Transverse colon (tissue), 4 donors: ENCODE data around the gene TMEM266. TPM values are rescaled to one million over a fixed set of nuclear protein-coding genes. Genes with fewer than 3 reads are reported as not detected.

Experiments used
- DNase-seq: peaks from one replicate; pipeline ENCODE4 v3.0.0-alpha.2; 2019
- H3K27ac ChIP-seq, 4 donors: fragments of 200-600 bp; sonication (generic); 2 replicates each; pipeline ENCODE4 v1.5.1; 2016 to 2018; ENCODE audit warnings: inconsistent platforms in 4 of 4
- H3K27me3 ChIP-seq: fragments of 200-600 bp; sonication (generic); 2 replicates; pipeline ENCODE4 v1.5.1; 2017; ENCODE audit warnings: inconsistent platforms
- H3K36me3 ChIP-seq, 4 donors: fragments of 200-600 bp; sonication (generic); 2 replicates each; pipeline ENCODE4 v1.5.1; 2017 to 2019; ENCODE audit warnings: inconsistent platforms in 4 of 4
- H3K4me1 ChIP-seq, 4 donors: fragments of 200-600 bp; sonication (generic); 2 replicates each; pipeline ENCODE4 v1.5.1; 2017 to 2020; ENCODE audit warnings: inconsistent platforms in 4 of 4
- H3K4me3 ChIP-seq, 4 donors: fragments of 200-600 bp; sonication (generic); 1 replicate in 1 of 4; 2 replicates in 3 of 4; pipeline versions ENCODE4 v1.5.1 to v1.6.1; 2017 to 2019; ENCODE audit warnings: inconsistent platforms in 4 of 4
- H3K9me3 ChIP-seq, 2 donors: fragments of 200-600 bp; sonication (generic); 2 replicates each; pipeline ENCODE4 v1.5.1; 2017 to 2019; ENCODE audit warnings: inconsistent platforms in 2 of 2
- CTCF ChIP-seq, 5 experiments: fragments of 200-600 bp in 3 of 5; fragments of 450-650 bp in 2 of 5; sonication (generic) in 3 of 5; IDR thresholded peaks; 1 replicate in 2 of 5; 2 replicates in 3 of 5; pipeline ENCODE4 v1.5.1; 2016 to 2017; ENCODE audit warnings: antibody characterized with exemption in 5 of 5, inconsistent platforms in 3 of 5, mild to moderate bottlenecking in 2 of 5, moderate library complexity in 1 of 5
- EP300 ChIP-seq: sonication (generic); formaldehyde crosslinking; IDR thresholded peaks from one replicate; pipeline ENCODE4 v1.6.1; 2017; ENCODE audit warnings: antibody characterized with exemption, low read depth
- POLR2A ChIP-seq: fragments of 450-650 bp; IDR thresholded peaks from one replicate; pipeline ENCODE4 v1.6.1; 2016; ENCODE audit warnings: antibody characterized with exemption, mild to moderate bottlenecking, moderate library complexity
- POLR2AphosphoS5 ChIP-seq, 3 donors: sonication (generic); formaldehyde crosslinking; IDR thresholded peaks; one replicate each; pipeline ENCODE4 v1.6.1; 2016; ENCODE audit warnings: antibody characterized with exemption in 3 of 3
- WGBS, 2 donors: methylation state at CpG; one replicate each; pipeline ENCODE4 v1.1.5; 2018; ENCODE audit warnings: low coverage in 1 of 2; 5-methylcytosine and 5-hydroxymethylcytosine counted together
- in situ Hi-C, 4 donors: fragments of 200-750 bp; cut with MboI; loops; one replicate each; pipeline versions ENCODE4 v1.15.0 to v1.15.1; 2017; ENCODE audit warnings: low sequenced_read_pairs in 3 of 4, low pct_ligation_motif_present in 1 of 4, low pct_unique_long_range_greater_than_20kb in 1 of 4
- intact Hi-C: fragments of 100-400 bp; cut with DNase I; formaldehyde crosslinking; loops from one replicate; pipeline ENCODE4 v1.15.1; 2023; ENCODE audit warnings: low total_unique reads
- total RNA-seq, 4 donors: library from RNA; depleted of rRNA; stranded (reverse); fragments of >200 nt; gene quantifications; one replicate each; pipeline ENCODE4 v1.1.0, GENCODE V29; 2016

The TMEM266 gene
- total RNA-seq, 4 donors from 2014 or later: 0.41 TPM; not detected in 3

GRCh38 chr15:76221085-76221767 is 161.4 kb downstream of the TMEM266 start:
- 72 to 89% methylated on average over 1 of the region's 1 CpG for WGBS, 2 donors
- peaks cover 0 to 17% (median 6%) of the 10 kb centered on the region in 4 donors for H3K36me3 ChIP-seq

GRCh38 chr15:76222159-76222558 is 162.4 kb downstream of the TMEM266 start:
- WGBS, 2 donors: 87 to 93% methylated on average over 4 of the region's 4 CpGs
- intact Hi-C loops: no loop called here
- Histone ChIP-seq H3K4me1 (peaks cover 0 to 24% (median 4%) of the 10 kb centered on the region in 4 donors), H3K36me3 (peaks cover 0 to 17% (median 6%) of the 10 kb centered on the region in 4 donors), H3K4me3 (no peak overlapping the region), H3K9me3 (no peaks in the 10 kb centered on the region), H3K27ac (no peak overlapping the region), H3K27me3 (no peaks in the 10 kb centered on the region)
- in situ Hi-C loops: no loop called here
- DNase-seq: no peak
- TF ChIP-seq EP300: no peak
- no peak for TF ChIP-seq POLR2A
- TF ChIP-seq CTCF (IDR thresholded peaks at IDR 0.05): no peak
- TF ChIP-seq POLR2AphosphoS5 (IDR thresholded peaks at IDR 0.05): no peak

More at GRCh38 chr15:76221085-76221767, 161.4 kb downstream of the TMEM266 start:
- intact Hi-C loops (no loop called here), in situ Hi-C loops (no loop called here)
- DNase-seq: no peak
- no peak overlapping the region for H3K4me3 ChIP-seq
- H3K4me1 ChIP-seq: peaks cover 0 to 27% (median 4%) of the 10 kb centered on the region in 4 donors
- no peaks in the 10 kb centered on the region for H3K9me3 ChIP-seq
- no peak for TF ChIP-seq POLR2AphosphoS5 (IDR thresholded peaks at IDR 0.05)
- TF ChIP-seq EP300: no peak
- no peaks in the 10 kb centered on the region for H3K27me3 ChIP-seq
- no peak overlapping the region for H3K27ac ChIP-seq

GRCh38 chr15:76223521-76223920 is 163.7 kb downstream of the TMEM266 start:
- intact Hi-C loops (no loop called here), in situ Hi-C loops (no loop called here)
- no peaks in the 10 kb centered on the region for H3K9me3 ChIP-seq
- H3K4me3 ChIP-seq: no peak overlapping the region
- no peaks in the 10 kb centered on the region for H3K27me3 ChIP-seq
- DNase-seq: no peak
- peaks cover 0 to 17% (median 7%) of the 10 kb centered on the region in 4 donors for H3K36me3 ChIP-seq
- peaks cover 0 to 14% (median 0%) of the 10 kb centered on the region in 4 donors for H3K4me1 ChIP-seq
- TF ChIP-seq POLR2A: no peak
- no peak for TF ChIP-seq EP300
- TF ChIP-seq CTCF (IDR thresholded peaks at IDR 0.05): no peak
- no peak for TF ChIP-seq POLR2AphosphoS5 (IDR thresholded peaks at IDR 0.05)
- no peak overlapping the region for H3K27ac ChIP-seq
- 86 to 87% methylated on average over 2 of the region's 2 CpGs for WGBS, 2 donors

GRCh38 chr15:76229266-76229665 is 169.5 kb downstream of the TMEM266 start:
- in situ Hi-C loops: no loop called here
- DNase-seq: no peak
- Histone ChIP-seq H3K27ac (no peak overlapping the region), H3K9me3 (no peaks in the 10 kb centered on the region), H3K4me1 (no peaks in the 10 kb centered on the region), H3K27me3 (no peaks in the 10 kb centered on the region), H3K4me3 (no peak overlapping the region), H3K36me3 (peaks cover 0 to 21% (median 9%) of the 10 kb centered on the region in 4 donors)
- 96 to 100% methylated on average over 1 of the region's 1 CpG for WGBS, 2 donors
- no peak for TF ChIP-seq CTCF (IDR thresholded peaks at IDR 0.05)
- no peak for TF ChIP-seq POLR2AphosphoS5 (IDR thresholded peaks at IDR 0.05)
- no peak for TF ChIP-seq EP300
- TF ChIP-seq POLR2A: no peak
- intact Hi-C loops: no loop called here

- no peak for TF ChIP-seq EP300
- TF ChIP-seq POLR2A: no peak
- TF ChIP-seq CTCF (IDR thresholded peaks at IDR 0.05): no peak
- TF ChIP-seq POLR2AphosphoS5 (IDR thresholded peaks at IDR 0.05): no peak
- no peaks in the 10 kb centered on the region for H3K9me3 ChIP-seq
- H3K36me3 ChIP-seq: peaks cover 0 to 9% (median 2%) of the 10 kb centered on the region in 4 donors
- WGBS, 2 donors: 93 to 100% methylated on average over 1 of the region's 1 CpG
- in situ Hi-C loops (no loop called here), intact Hi-C loops (no loop called here)
- H3K4me3 ChIP-seq: no peak overlapping the region
- no peak overlapping the region for H3K27ac ChIP-seq
- no peak for DNase-seq
- H3K27me3 ChIP-seq: no peaks in the 10 kb centered on the region
- no peaks in the 10 kb centered on the region for H3K4me1 ChIP-seq
Measured at GRCh38 chr15:76233921-76234320, 174.1 kb downstream of the TMEM266 start.
